GM18870 (cell line): ENCODE data around the gene GOLPH3L.
"Not testable (repeated sequence)": the region's sequence is repeated elsewhere in the genome, so short reads cannot be mapped to it uniquely, and the experiment has no call there.

Experiments
- ATAC-seq: cut with Tn5 transposase; IDR thresholded peaks from one replicate; pipeline ENCODE4 v1.9.1; 2021; ENCODE audit warnings: moderate library complexity; ENCODE audit not compliant: unreplicated experiment

Gene GOLPH3L

GRCh38 chr1:150660584-150660983 lies 36.4 kb downstream of the GOLPH3L start:
- ATAC-seq: no peak

GRCh38 chr1:150657064-150657463 lies 39.9 kb downstream of the GOLPH3L start:
- ATAC-seq: not testable (repeated sequence)

GRCh38 chr1:150654635-150655034 lies 42.3 kb downstream of the GOLPH3L start:
- ATAC-seq: not testable (repeated sequence)

GRCh38 chr1:150650193-150650592 lies 46.8 kb downstream of the GOLPH3L start:
- ATAC-seq: no peak

- no peak for ATAC-seq
Observed at GRCh38 chr1:150649441-150650075, 47.4 kb downstream of the GOLPH3L start.

- ATAC-seq: no peak
Observed at GRCh38 chr1:150642296-150642695, 54.7 kb downstream of the GOLPH3L start.

GRCh38 chr1:150641126-150641815 lies 55.7 kb downstream of the GOLPH3L start:
- not testable (repeated sequence) for ATAC-seq

- not testable (repeated sequence) for ATAC-seq
Observed at GRCh38 chr1:150638430-150638829, 58.5 kb downstream of the GOLPH3L start.

- not testable (repeated sequence) for ATAC-seq
Observed at GRCh38 chr1:150634839-150635622, 61.9 kb downstream of the GOLPH3L start.

- peak; percentile 88 for ATAC-seq
Observed at GRCh38 chr1:150629115-150629928, 67.6 kb downstream of the GOLPH3L start, which contains the start of gene ENSA. TSS of gene ENSA (minus strand) at chr1:150629612. CDS start at chr1:150629470, 142 bp downstream.

GRCh38 chr1:150628766-150629114 lies 68.2 kb downstream of the GOLPH3L start:
- no peak for ATAC-seq

- ATAC-seq: no peak
Observed at GRCh38 chr1:150627826-150628410, 69.0 kb downstream of the GOLPH3L start.

- ATAC-seq: no peak
Observed at GRCh38 chr1:150626150-150626549, 70.8 kb downstream of the GOLPH3L start.

- not testable (repeated sequence) for ATAC-seq
Observed at GRCh38 chr1:150624546-150624945, 72.4 kb downstream of the GOLPH3L start.

GRCh38 chr1:150624134-150624533 lies 72.8 kb downstream of the GOLPH3L start:
- not testable (repeated sequence) for ATAC-seq

GRCh38 chr1:150622303-150622975 lies 74.5 kb downstream of the GOLPH3L start:
- no peak for ATAC-seq

GRCh38 chr1:150621497-150622302 lies 75.3 kb downstream of the GOLPH3L start:
- ATAC-seq: no peak

GRCh38 chr1:150620919-150621318 lies 76.0 kb downstream of the GOLPH3L start:
- no peak for ATAC-seq
